Measurements from ENCODE around the gene LMCD1.

GRCh38 chr3:8553405-8553804 is 51.8 kb downstream of the LMCD1 start:
- no peak for TF ChIP-seq EZH2phosphoT487 (IDR thresholded peaks at IDR 0.05; ENCODE audit: borderline replicate concordance, low read depth, low read length)
- TF ChIP-seq, protein P1, sequence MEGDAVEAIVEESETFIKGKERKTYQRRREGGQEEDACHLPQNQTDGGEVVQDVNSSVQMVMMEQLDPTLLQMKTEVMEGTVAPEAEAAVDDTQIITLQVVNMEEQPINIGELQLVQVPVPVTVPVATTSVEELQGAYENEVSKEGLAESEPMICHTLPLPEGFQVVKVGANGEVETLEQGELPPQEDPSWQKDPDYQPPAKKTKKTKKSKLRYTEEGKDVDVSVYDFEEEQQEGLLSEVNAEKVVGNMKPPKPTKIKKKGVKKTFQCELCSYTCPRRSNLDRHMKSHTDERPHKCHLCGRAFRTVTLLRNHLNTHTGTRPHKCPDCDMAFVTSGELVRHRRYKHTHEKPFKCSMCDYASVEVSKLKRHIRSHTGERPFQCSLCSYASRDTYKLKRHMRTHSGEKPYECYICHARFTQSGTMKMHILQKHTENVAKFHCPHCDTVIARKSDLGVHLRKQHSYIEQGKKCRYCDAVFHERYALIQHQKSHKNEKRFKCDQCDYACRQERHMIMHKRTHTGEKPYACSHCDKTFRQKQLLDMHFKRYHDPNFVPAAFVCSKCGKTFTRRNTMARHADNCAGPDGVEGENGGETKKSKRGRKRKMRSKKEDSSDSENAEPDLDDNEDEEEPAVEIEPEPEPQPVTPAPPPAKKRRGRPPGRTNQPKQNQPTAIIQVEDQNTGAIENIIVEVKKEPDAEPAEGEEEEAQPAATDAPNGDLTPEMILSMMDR (conservative IDR thresholded peaks at IDR 0.05; ENCODE audit: low read length): no peak
